Measurements from ENCODE around the gene MTTP. TPM values are rescaled to one million over a fixed set of nuclear protein-coding genes. Genes with fewer than 3 reads are reported as not detected.
"Not testable (repeated sequence)": the region's sequence is repeated elsewhere in the genome, so short reads cannot be mapped to it uniquely, and the experiment has no call there.

The MTTP gene
- total RNA-seq (2014; rRNA removed; shearing (Covaris generic)) = 0.37 and 0.56 TPM in 2 replicates
- 0.31 and 1.1 TPM in 2 replicates for polyA plus RNA-seq (2015; cell fraction: cytosol; rRNA removed)
- polyA plus RNA-seq (2015; cell fraction: nucleus; rRNA removed) = 0.37 and 4.1 TPM in 2 replicates

DNA sequence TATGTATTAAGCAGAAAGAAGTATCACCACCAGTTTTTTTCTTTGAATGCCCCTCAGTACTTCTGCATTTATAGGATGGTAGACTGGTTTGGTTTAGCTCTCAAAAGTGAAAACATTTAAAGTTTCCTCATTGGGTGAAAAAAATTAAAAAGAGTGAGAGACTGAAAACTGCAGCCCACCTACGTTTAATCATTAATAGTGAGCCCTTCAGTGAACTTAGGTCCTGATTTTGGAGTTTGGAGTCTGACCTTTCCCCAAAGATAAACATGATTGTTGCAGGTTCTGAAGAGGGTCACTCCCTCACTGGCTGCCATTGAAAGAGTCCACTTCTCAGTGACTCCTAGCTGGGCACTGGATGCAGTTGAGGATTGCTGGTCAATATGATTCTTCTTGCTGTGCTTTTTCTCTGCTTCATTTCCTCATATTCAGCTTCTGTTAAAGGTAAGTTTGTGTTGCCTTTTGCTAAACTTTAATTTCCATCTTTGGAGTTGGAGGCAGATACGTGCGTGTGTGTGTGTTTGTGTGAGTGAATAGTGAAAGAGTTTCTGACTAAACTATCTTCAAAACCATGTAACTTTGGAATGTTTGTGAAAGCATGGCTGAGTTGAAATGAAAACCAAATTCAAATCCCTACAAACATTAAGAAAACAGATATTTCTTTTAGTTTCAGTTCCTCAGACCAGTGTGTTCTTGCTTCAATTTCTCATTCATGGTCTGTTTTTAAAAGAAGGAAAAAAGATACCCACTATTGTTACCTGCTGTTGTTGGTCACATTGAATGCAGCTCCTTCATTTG lies at the start of gene MTTP:
Gene MTTP, plus strand, starts transcription at position 295 of the 795 bp plus-strand sequence. Its CDS starts 86 bp downstream, at position 381.
- in situ Hi-C loops (cut with HindIII; ENCODE audit: low pct_unique_long_range_greater_than_20kb, low sequenced_read_pairs) = no loop called here
- DNase-seq (ENCODE audit: low read depth, low spot score) = no peak

DNA sequence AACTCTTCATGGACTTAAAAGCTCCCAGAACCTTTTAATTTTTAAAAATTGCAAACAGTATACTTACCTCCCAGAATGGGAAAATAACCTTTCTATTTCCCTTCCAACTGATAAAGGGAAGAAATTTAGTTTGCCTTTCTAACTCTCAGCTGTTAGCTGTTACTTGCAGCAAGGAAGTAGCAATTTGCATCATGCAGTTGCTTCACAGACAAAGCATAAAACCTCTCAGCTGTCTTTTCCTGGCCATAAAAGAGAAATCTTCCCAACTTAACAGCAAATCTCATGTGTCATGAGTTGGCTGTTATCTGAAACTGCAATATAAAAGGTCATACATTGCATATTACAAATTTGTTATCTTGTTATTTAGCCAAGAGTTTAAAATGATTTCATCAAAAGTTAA lies 45.4 kb upstream of the MTTP start:
- in situ Hi-C loops (cut with HindIII; ENCODE audit: low pct_unique_long_range_greater_than_20kb, low sequenced_read_pairs) = no loop called here
- no peak for DNase-seq (ENCODE audit: low read depth, low spot score)

DNA sequence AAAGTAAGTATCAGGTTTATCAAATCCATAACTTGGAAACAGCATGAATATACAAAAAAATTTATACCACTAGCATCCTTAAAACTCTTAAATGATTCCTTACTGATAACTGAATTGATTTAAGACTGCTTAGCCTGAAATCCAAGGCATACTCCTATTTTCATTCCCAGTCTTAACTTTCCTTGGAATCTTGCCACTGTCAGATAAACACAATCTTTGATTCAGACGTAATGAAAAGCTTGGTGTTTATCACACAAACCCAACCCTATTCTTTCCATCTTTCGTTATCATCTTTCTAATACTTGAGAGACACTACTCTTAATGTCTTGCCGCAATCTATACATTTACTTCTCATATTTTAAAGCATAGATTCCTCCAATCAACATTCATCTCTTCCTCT lies 44.7 kb upstream of the MTTP start:
- no peak for DNase-seq (ENCODE audit: low read depth, low spot score)
- in situ Hi-C loops (cut with HindIII; ENCODE audit: low pct_unique_long_range_greater_than_20kb, low sequenced_read_pairs) = no loop called here

DNA sequence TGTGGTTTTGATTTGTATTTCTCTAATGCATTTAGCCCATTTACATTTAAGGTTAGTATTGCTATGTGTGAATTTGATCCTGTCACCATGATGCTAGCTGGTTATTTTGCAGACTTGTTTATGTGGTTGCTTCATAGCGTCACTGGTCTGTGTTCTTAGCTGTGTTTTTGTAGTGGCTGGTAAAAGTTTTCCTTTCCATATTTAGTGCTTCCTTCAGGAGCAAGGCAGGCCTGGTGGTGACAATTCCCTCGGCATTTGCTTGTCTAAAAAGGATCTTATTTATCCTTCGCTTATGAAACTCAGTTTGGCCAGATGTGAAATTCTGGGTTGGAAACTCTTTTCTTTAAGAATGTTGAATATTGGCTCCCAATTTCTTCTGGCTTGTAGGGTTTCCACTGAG lies 39.9 kb upstream of the MTTP start:
- in situ Hi-C loops (cut with HindIII; ENCODE audit: low pct_unique_long_range_greater_than_20kb, low sequenced_read_pairs); DNase-seq (ENCODE audit: low read depth, low spot score): not testable (repeated sequence)

DNA sequence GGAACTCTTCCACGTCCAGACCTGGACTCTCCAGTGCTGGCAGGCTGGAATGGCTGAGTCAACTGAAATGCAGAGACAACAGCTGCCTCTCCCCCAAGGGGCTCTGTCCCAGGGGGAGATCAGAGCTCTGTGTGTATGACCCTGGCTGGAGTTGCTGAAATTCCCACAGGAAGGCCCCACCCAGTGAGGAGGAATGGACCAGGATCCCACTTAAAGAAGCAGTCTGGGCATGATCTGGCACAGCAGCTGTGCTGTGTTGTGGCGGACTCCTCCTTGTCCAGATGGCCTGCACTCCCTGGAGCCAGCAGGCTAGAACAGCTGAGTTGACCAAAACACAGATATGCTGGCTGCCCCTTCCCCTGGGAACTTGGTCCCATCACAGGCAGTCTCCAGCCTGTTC lies 38.4 kb upstream of the MTTP start:
- DNase-seq (ENCODE audit: low read depth, low spot score) = no peak

DNA sequence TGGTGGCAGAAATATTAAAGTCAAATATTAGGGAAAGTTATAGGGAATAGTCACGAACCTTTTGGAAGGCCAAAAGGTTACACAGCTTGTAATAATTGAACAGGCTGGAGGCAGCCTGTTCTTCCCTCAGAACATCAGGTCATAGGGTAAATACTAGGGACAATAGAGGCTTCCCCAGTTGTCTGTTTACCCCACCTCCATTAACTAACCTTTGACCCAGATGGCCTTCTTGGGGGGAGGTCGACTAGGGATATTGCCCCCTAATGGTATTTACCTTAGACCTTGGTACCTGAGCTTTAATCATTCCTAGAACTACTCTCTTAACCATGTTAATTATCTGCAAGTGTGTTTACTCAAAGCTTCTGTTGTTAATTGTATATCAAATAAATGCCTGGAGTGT lies 37.8 kb upstream of the MTTP start:
- in situ Hi-C loops (cut with HindIII; ENCODE audit: low pct_unique_long_range_greater_than_20kb, low sequenced_read_pairs) = no loop called here
- DNase-seq (ENCODE audit: low read depth, low spot score) = no peak

More for the DNA sequence above, 38.4 kb upstream of the MTTP start:
- in situ Hi-C loops (cut with HindIII; ENCODE audit: low pct_unique_long_range_greater_than_20kb, low sequenced_read_pairs) = no loop called here

DNA sequence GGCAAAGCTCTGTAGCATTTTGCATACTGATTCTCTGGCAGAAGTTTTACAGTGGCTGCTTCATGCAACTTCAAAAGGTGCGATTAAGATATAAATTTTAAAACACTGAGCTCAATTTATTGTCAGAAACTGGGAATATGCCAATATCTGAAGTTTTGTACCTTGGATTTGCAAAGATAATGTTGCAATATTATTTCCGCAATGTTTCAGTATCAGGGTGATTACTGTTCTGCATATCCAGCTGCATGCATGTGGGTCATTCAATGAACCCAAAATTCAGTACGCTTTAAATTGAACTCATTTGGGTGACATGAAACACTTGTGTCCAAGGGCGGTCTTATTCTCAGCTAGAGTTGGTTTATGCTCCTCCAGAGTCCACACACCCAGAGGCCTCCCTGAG lies 37.0 kb upstream of the MTTP start:
- in situ Hi-C loops (cut with HindIII; ENCODE audit: low pct_unique_long_range_greater_than_20kb, low sequenced_read_pairs) = no loop called here
- DNase-seq (ENCODE audit: low read depth, low spot score) = no peak

DNA sequence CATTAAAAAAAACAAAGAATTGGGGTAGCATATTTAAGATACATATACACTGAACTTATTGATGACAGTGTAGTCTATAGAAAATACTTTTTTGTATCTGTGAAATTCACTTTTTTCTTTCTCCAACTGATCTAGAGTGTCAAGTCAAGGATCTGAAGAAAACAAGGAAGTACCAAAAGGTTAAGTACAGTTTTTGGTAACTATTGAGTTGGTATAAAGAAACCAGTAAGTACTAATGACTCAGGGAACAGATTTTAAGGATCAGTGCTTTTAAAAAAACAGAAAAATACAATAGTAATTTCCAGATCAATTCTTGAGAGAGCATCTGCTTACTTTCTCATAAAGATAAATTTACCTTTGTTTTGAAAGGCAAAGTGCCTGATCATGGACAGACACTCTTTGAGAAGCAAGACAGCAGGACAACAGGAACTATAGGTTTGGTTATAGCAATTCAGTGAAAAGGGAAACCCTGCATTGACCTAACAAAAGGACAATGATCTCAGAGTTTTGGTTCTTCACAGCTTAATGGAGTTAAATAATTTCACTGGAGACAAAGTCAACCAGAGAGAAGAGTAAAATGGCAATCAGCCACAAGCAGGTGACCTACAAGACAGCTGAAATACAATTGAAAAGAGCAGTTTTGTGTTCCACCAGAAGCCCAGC lies 34.2 kb upstream of the MTTP start:
- DNase-seq (ENCODE audit: low read depth, low spot score) = no peak
- in situ Hi-C loops (cut with HindIII; ENCODE audit: low pct_unique_long_range_greater_than_20kb, low sequenced_read_pairs) = no loop called here

DNA sequence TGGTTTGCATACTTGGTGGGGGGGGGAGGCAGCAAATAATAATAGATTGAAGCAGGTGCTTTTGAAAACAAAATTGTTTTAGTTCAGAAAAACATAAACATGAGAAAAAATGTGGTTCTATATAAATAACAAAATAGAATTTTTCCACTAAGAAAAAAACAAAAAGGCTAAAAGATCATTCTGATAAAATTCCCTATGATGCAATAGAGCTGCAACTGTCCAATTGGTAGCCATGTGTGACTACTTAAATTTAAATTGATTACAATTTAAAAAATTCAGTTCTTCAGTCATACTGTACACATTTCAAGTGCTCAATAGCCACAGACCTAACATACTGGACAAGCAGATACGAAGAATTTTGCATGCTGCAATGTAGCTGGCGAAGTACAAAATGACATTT lies 21.8 kb upstream of the MTTP start:
- DNase-seq (ENCODE audit: low read depth, low spot score) = no peak
- in situ Hi-C loops (cut with HindIII; ENCODE audit: low pct_unique_long_range_greater_than_20kb, low sequenced_read_pairs) = no loop called here

DNA sequence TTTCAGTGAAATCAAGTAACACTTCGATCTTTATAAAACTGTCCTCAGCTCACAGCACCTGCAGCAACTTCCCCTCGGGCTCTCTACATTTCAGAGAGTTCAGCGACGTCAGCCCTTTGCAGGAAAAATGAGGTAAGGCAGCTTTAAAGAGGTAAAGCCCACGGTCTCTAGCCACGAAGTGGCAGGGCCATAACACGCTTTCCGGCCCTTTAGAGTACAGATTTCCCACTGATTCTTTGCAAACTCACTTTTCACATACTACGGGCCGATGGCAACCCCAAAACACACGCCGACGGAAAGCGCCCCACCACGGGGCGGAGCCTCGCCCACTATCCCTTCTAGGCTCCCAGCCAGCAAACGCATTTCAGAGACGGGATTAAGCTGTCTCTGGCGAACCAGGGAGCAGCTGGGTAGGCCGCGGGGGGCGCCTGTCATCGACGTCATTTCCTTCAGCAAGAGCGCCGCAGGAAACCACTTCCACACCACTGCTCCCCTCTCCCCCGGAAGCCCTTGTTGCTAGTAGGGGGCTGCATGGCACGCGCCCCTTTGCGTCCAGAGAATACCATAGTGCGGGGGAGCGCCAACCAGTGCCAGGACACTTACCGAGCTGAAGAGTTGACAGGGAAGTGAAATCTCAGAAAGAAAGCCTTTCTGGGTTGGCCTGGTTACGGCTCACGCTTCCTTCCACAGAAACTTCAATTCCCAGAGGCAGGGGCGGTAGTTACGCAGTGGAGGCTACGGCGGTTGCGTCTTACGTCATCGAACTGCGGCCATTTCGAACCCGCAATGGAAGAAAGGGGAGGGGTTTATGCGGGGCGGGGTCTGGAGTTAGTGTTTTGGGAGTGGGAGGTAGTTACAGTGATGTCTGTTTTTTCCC lies 11.1 kb upstream of the MTTP start, which contains the start of gene TRMT10A:
Gene TRMT10A, minus strand, starts transcription at position 730 of the 877 bp plus-strand sequence. CDS start 4,701 bp downstream, outside the sequence.
- in situ Hi-C loops (cut with HindIII; ENCODE audit: low pct_unique_long_range_greater_than_20kb, low sequenced_read_pairs) = no loop called here

DNA sequence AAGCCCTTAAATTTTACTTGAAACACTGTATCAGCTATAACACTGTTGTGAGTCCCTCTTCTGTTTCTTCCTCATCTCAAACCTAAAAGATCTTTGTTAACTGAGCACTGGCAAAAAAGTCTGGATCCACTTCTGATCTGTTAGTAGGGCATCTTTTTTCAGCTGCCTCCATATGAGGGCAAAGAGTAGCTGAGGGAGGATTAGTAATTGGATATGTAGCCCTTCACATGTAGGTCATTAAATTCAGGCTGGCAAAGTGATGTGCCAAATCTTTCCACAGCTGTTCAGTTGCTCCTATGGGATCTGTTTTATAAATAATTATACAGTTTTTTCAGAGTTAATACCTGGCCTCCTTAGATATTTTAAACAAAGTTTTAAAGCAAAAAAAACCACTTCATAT lies 9.7 kb upstream of the MTTP start:
- in situ Hi-C loops (cut with HindIII; ENCODE audit: low pct_unique_long_range_greater_than_20kb, low sequenced_read_pairs) = no loop called here
- no peak for DNase-seq (ENCODE audit: low read depth, low spot score)

More for the DNA sequence above, 11.1 kb upstream of the MTTP start, which contains the start of gene TRMT10A:
- DNase-seq (ENCODE audit: low read depth, low spot score) = peak; percentile 96

DNA sequence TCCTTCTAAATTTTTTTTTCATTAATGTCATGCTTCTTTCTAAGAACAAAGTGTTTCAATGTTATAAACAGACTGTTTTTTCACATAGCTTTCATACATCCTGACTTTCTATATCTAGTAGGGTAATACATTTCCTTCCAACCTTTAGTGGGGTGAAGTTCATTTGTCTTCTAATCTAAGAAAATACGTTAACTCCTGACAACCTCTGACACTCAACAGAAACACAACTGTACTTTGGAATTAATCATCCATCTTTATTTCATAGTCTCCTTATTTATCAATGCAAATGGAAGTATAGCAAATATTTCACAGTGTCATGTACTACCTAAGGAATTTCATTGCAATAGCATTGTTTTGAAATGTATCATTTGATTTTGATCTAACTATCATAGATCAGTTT lies 2.7 kb upstream of the MTTP start:
- in situ Hi-C loops (cut with HindIII; ENCODE audit: low pct_unique_long_range_greater_than_20kb, low sequenced_read_pairs) = no loop called here
- DNase-seq (ENCODE audit: low read depth, low spot score) = no peak

DNA sequence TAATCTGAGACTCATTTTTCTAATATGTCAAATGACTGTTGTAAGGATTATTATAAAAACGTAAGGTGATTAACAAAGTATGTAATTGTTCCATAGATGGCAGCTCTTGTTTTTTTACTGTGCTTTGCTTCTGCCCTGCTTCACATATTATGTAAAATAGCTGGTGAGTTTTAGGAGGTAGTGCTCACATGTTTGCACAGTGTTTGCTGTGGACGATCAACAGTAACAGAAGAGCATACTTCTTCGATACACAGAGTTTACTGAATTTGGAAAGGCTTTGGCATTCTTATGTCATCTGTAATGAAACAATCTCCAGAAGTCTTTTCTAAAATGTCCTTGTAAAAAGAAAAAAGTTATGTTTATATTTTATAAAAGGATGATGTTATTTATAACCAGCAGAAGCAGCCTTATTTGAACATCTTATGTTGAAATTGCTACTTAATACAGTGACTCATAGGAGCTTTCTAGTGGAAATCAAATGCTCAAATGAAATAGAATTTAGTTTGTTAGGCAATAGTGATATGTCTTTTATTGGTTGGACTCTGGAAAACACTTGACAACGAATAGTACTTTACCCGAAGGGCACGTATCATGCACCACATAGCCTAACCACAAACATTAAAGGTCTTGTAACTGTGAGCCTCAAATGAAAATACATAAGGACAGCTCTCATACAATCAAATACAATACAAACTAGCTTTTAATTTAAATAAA lies 1.9 kb upstream of the MTTP start:
- in situ Hi-C loops (cut with HindIII; ENCODE audit: low pct_unique_long_range_greater_than_20kb, low sequenced_read_pairs) = no loop called here
- DNase-seq (ENCODE audit: low read depth, low spot score) = peak; percentile 25

DNA sequence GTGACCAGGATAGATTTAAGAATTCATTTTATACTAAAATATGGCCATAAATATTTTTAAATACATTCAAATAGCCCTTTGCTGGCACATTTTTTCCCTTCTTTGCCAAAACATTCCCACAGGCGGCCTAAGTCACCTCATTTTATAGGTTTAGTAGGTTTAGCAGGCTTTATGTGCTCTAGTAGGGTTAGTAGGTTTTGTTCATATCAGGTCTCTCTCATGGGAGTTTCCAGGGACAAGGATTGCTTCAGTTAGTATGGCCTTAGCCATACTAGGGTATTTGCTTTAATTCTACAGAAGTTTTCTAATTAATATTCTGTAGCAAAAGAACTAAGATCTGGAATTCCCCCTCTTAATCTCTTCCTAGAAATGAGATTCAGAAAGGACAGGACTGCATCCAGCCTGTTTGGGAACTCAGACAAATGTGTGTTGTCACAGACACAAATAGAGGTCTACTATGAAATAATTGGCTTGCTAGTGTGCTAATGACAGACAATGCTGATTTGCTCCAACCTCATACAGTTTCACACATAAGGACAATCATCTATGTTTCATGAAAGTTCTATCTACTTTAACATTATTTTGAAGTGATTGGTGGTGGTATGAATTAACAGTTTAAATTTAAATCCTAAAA lies 772 bp upstream of the MTTP start:
- in situ Hi-C loops (cut with HindIII; ENCODE audit: low pct_unique_long_range_greater_than_20kb, low sequenced_read_pairs) = no loop called here
- no peak for DNase-seq (ENCODE audit: low read depth, low spot score)

DNA sequence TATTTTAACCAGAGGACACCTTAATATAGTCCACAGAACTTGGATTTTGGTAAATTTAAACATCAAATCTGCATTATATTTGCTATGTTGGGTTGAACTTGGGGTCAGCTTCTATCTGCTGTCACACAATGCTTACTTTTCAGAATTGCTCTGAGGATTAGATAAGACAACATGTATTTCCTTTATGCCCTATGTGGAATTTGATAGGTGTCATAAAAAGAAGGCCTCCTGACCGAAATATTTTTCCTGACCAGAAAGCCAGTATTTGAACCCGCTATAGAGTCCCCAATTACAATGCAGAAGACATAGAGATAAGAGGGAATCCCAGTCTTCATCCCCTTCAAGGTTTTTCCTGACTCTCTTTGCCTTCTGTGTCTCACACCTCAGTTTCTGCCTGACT lies 4.1 kb downstream of the MTTP start:
- DNase-seq (ENCODE audit: low read depth, low spot score) = no peak
- in situ Hi-C loops (cut with HindIII; ENCODE audit: low pct_unique_long_range_greater_than_20kb, low sequenced_read_pairs) = no loop called here

DNA sequence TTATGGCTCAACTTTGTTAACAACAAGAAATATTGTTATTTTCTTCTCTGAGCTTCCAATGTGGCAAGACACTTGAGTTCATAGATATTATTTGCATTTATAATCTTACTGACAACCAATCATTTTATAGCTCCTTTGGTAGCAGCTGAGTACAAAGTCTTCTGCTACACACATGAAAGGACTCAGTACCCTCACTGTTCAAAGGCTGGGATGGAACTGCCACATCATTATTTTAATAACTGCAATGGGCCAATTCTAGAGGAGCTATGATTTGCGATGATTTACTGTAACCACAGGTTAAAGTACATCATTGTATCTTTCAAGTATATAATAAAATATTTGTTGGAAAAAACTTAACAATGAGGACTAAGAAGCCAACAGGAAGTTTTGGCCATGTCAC lies 10.9 kb downstream of the MTTP start:
- in situ Hi-C loops (cut with HindIII; ENCODE audit: low pct_unique_long_range_greater_than_20kb, low sequenced_read_pairs) = no loop called here

DNA sequence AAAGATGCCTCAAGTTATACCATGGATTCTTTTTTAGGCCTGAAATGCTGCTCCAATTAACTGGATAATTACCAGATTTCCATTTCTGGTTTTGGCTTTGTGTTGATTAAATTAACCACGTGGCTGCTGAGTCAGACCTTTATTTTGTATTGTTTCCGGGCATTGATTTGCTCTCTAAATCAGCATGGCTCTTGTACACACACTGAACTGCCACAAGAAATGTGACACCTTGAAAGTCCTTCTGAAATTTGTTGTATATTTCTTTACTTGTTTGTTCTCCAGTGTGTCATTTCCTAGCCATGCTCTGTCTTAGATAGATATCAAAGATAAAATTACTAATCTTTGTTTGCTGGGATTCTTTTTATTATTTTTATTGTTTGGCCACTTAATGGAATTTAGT lies 11.7 kb downstream of the MTTP start:
- no peak for DNase-seq (ENCODE audit: low read depth, low spot score)
- in situ Hi-C loops (cut with HindIII; ENCODE audit: low pct_unique_long_range_greater_than_20kb, low sequenced_read_pairs) = no loop called here

More for the DNA sequence above, 10.9 kb downstream of the MTTP start:
- DNase-seq (ENCODE audit: low read depth, low spot score) = no peak

Data from SK-MEL-5 (cell line).